H4 (cell line): Measurements from ENCODE around the gene ENDOG. TPM values are rescaled to one million over a fixed set of nuclear protein-coding genes. Genes with fewer than 3 reads are reported as not detected.
"Not testable (repeated sequence)": the region's sequence is repeated elsewhere in the genome, so short reads cannot be mapped to it uniquely, and the experiment has no call there.

Experiments used
- DNase-seq: peaks from one replicate; pipeline ENCODE4 v3.0.0-alpha.2; 2015; ENCODE audit warnings: low spot score
- total RNA-seq: library from RNA; depleted of rRNA; stranded (reverse); fragments of >200 nt; shearing (Covaris generic); gene quantifications from 2 replicates; pipeline ENCODE4 v1.2.3, GENCODE V29; 2014

ENDOG gene
- total RNA-seq, 1 experiment from 2014 or later: 13.5 TPM

- no peak for DNase-seq
Measured at GRCh38 chr9:128828719-128829452, 10.6 kb downstream of the ENDOG start.

GRCh38 chr9:128829477-128830251, 11.4 kb downstream of the ENDOG start, which contains the start of gene SPOUT1:
TSS of gene SPOUT1 (minus strand) at chr9:128829794. CDS start at chr9:128829780, 14 bp downstream.
- DNase-seq: peak; percentile 87

- no peak for DNase-seq
Measured at GRCh38 chr9:128833696-128834095, 15.4 kb downstream of the ENDOG start.

- no peak for DNase-seq
Measured at GRCh38 chr9:128835246-128836210, 17.2 kb downstream of the ENDOG start.

- DNase-seq: no peak
Measured at GRCh38 chr9:128836509-128837145, 18.3 kb downstream of the ENDOG start.

GRCh38 chr9:128838338-128838737, 20.0 kb downstream of the ENDOG start:
- DNase-seq: no peak

GRCh38 chr9:128840524-128840923, 22.2 kb downstream of the ENDOG start:
- no peak for DNase-seq

GRCh38 chr9:128841694-128842492, 23.6 kb downstream of the ENDOG start:
- no peak for DNase-seq

GRCh38 chr9:128843171-128843570, 24.9 kb downstream of the ENDOG start:
- not testable (repeated sequence) for DNase-seq

GRCh38 chr9:128845186-128845931, 27.1 kb downstream of the ENDOG start:
- DNase-seq: no peak

GRCh38 chr9:128846680-128847030, 28.4 kb downstream of the ENDOG start:
- DNase-seq: no peak

- no peak for DNase-seq
Measured at GRCh38 chr9:128847803-128848202, 29.5 kb downstream of the ENDOG start.

GRCh38 chr9:128851024-128851423, 32.7 kb downstream of the ENDOG start:
- not testable (repeated sequence) for DNase-seq

- DNase-seq: not testable (repeated sequence)
Measured at GRCh38 chr9:128851779-128852600, 33.7 kb downstream of the ENDOG start.

- DNase-seq: not testable (repeated sequence)
Measured at GRCh38 chr9:128852646-128853045, 34.3 kb downstream of the ENDOG start.

GRCh38 chr9:128854454-128854853, 36.2 kb downstream of the ENDOG start:
- not testable (repeated sequence) for DNase-seq

GRCh38 chr9:128858476-128858875, 40.2 kb downstream of the ENDOG start:
- DNase-seq: not testable (repeated sequence)

- no peak for DNase-seq
Measured at GRCh38 chr9:128860937-128861336, 42.6 kb downstream of the ENDOG start.

GRCh38 chr9:128861501-128861900, 43.2 kb downstream of the ENDOG start:
- no peak for DNase-seq
